22Rv1 (cell line): ENCODE data around the gene LSM2.

Experiments used
- CTCF ChIP-seq: fragments of 450-650 bp; IDR thresholded peaks from 2 replicates; pipeline ENCODE4 v1.5.1; 2017; ENCODE audit warnings: mild to moderate bottlenecking
- ZFX ChIP-seq: fragments of 450-650 bp; IDR thresholded peaks from 2 replicates; pipeline ENCODE4 v1.6.1; 2017; ENCODE audit warnings: antibody characterized with exemption, borderline replicate concordance

GRCh38 chr6:31822036-31822821, 15.5 kb upstream of the LSM2 start:
- TF ChIP-seq CTCF (no peak), ZFX (no peak)
